GM12878 (cell line): ENCODE data around the gene NODAL. TPM values are rescaled to one million over a fixed set of nuclear protein-coding genes. Genes with fewer than 3 reads are reported as not detected.

ENCODE experiments used
- ATAC-seq: fragments of 200-7000 bp; cut with Tn5 transposase; 3 replicates; pipeline ENCODE4 v1.9.1; 2020; ENCODE audit warnings: mild to moderate bottlenecking, moderate library complexity
- BruUV-seq: library from RNA; stranded (reverse); fragments of 400-500 nt; replicated peaks from 2 replicates; lab custom pipeline; 2021; lab: Mats Ljungman, UMichigan
- CTCF ChIA-PET: fragments of 300-600 bp; sonication (Branson Sonifier 250); formaldehyde crosslinking; extraction: SDS; loops from one replicate; lab custom pipeline; 2021; ENCODE audit warnings: inconsistent platforms; lab: Yijun Ruan, JAX
- POLR2A ChIA-PET: fragments of 350-600 bp; formaldehyde crosslinking; extraction: SDS; loops from one replicate; lab custom pipeline; 2021; ENCODE audit warnings: inconsistent platforms; lab: Charles Lee
- RAD21 ChIA-PET: fragments of 300-600 bp; sonication (Branson Sonifier 250); formaldehyde crosslinking; loops from one replicate; lab custom pipeline; 2023; ENCODE audit warnings: antibody characterized with exemption; ENCODE audit not compliant: unreplicated experiment; lab: Charles Lee
- SMC1A ChIA-PET: fragments of 300-600 bp; sonication (Branson Sonifier 250); formaldehyde crosslinking; loops from one replicate; lab custom pipeline; 2023; ENCODE audit not compliant: unreplicated experiment, uncharacterized antibody; lab: Charles Lee
- DNase-seq: peaks from one replicate; pipeline ENCODE4 v3.0.0-alpha.2; 2011; ENCODE audit warnings: low read depth, low spot score
- FAIRE-seq: peaks from 3 replicates; lab custom pipeline; 2011; peaks lifted over from hg19 to GRCh38; lab: Jason Lieb, UNC
- H2AFZ ChIP-seq: 2 replicates; pipeline ENCODE4 v1.6.0; 2011; ENCODE audit warnings: low read depth, low read length, control low read depth; ENCODE audit not compliant: control insufficient read depth
- H3K27ac ChIP-seq: 2 replicates; pipeline ENCODE4 v1.5.1; 2011; ENCODE audit warnings: control low read depth; ENCODE audit not compliant: control insufficient read depth, insufficient read depth
- H3K27me3 ChIP-seq, 2 experiments: replicated peaks in 1 of 2; 2 replicates each; pipeline versions ENCODE4 v1.6.0 to v1.6.1; 2011; ENCODE audit warnings: low read length in 1 of 2; ENCODE audit not compliant: control insufficient read depth in 2 of 2, insufficient read depth in 2 of 2
- H3K36me3 ChIP-seq, 2 experiments: 2 replicates each; pipeline ENCODE4 v1.5.1; 2011; ENCODE audit warnings: low read length in 1 of 2; ENCODE audit not compliant: control insufficient read depth in 2 of 2, insufficient read depth in 2 of 2
- H3K4me1 ChIP-seq: 2 replicates; pipeline ENCODE4 v1.6.1; 2011; ENCODE audit warnings: mild to moderate bottlenecking, low read length, moderate library complexity, mixed read lengths; ENCODE audit not compliant: control insufficient read depth, insufficient read depth
- H3K4me2 ChIP-seq: 2 replicates; pipeline ENCODE4 v1.6.0; 2011; ENCODE audit warnings: control low read depth; ENCODE audit not compliant: control insufficient read depth, insufficient read depth
- H3K4me3 ChIP-seq: fragments of 200-600 bp; sonication (generic); 2 replicates; pipeline ENCODE4 v1.5.1; 2016
- H3K79me2 ChIP-seq: 2 replicates; pipeline ENCODE4 v1.6.0; 2011; ENCODE audit warnings: low read length; ENCODE audit not compliant: control insufficient read depth, insufficient read depth
- H3K9ac ChIP-seq: 2 replicates; pipeline ENCODE4 v1.8.0; 2011; ENCODE audit warnings: low read length, control low read depth, mixed read lengths; ENCODE audit not compliant: control insufficient read depth, insufficient read depth
- H3K9me3 ChIP-seq: replicated peaks from 3 replicates; pipeline ENCODE4 v1.5.1; 2011; ENCODE audit warnings: mild to moderate bottlenecking, low read length; ENCODE audit not compliant: control insufficient read depth, insufficient read depth
- H4K20me1 ChIP-seq: 2 replicates; pipeline ENCODE4 v1.6.0; 2011; ENCODE audit not compliant: control insufficient read depth, insufficient read depth
- ASH2L ChIP-seq: fragments of 300-600, 200-600 bp; sonication (generic); IDR thresholded peaks from 2 replicates; pipeline ENCODE4 v1.6.1; 2017; ENCODE audit warnings: low read depth, mild to moderate bottlenecking, borderline replicate concordance
- CHD2 ChIP-seq: IDR thresholded peaks from 2 replicates; pipeline ENCODE4 v1.6.1; 2011; ENCODE audit warnings: low read depth, low read length, improper control_type of control experiment, borderline replicate concordance
- DPF2 ChIP-seq: fragments of 450-650 bp; IDR thresholded peaks from 2 replicates; pipeline ENCODE4 v1.6.1; 2017; ENCODE audit warnings: mild to moderate bottlenecking
- GABPA ChIP-seq: IDR thresholded peaks from 2 replicates; pipeline ENCODE4 v1.6.1; 2014; ENCODE audit warnings: antibody characterized with exemption, low read depth, mild to moderate bottlenecking, inconsistent platforms
- HDAC2 ChIP-seq: fragments of 200-600 bp; sonication (generic); IDR thresholded peaks from 2 replicates; pipeline ENCODE4 v1.6.1; 2017
- LARP7 ChIP-seq: fragments of 450-650 bp; IDR thresholded peaks from 2 replicates; pipeline ENCODE4 v1.6.1; 2017; ENCODE audit warnings: mild to moderate bottlenecking
- MYB ChIP-seq: fragments of 150-350 bp; IDR thresholded peaks from 2 replicates; pipeline ENCODE4 v1.6.1; 2014; ENCODE audit warnings: mild to moderate bottlenecking, low read depth, low read length, borderline replicate concordance
- NFYB ChIP-seq: IDR thresholded peaks from 2 replicates; pipeline ENCODE4 v1.6.1; 2011; ENCODE audit warnings: low read depth, mild to moderate bottlenecking, low read length, improper control_type of control experiment, moderate library complexity; ENCODE audit not compliant: insufficient read depth
- NRF1 ChIP-seq: conservative IDR thresholded peaks from 2 replicates; pipeline ENCODE4 v1.6.1; 2011; ENCODE audit warnings: mild to moderate bottlenecking, low read depth, low read length, improper control_type of control experiment
- RB1 ChIP-seq: fragments of 450-650 bp; formaldehyde crosslinking; IDR thresholded peaks from 2 replicates; pipeline ENCODE4 v1.6.1; 2017; ENCODE audit warnings: mild to moderate bottlenecking, borderline replicate concordance
- SPI1 ChIP-seq: IDR thresholded peaks from 2 replicates; pipeline ENCODE4 v1.6.1; 2011; ENCODE audit warnings: low read depth, mild to moderate bottlenecking, low read length, moderate library complexity, borderline replicate concordance; ENCODE audit not compliant: insufficient read depth
- ZBTB4 ChIP-seq: fragments of 450-650 bp; formaldehyde crosslinking; IDR thresholded peaks from 2 replicates; pipeline ENCODE4 v1.4.0; 2022; ENCODE audit warnings: mild to moderate bottlenecking, moderate library complexity
- ZNF207 ChIP-seq: fragments of 450-650 bp; IDR thresholded peaks from 2 replicates; pipeline ENCODE4 v1.6.1; 2014; ENCODE audit warnings: antibody characterized with exemption, mild to moderate bottlenecking, borderline replicate concordance
- WGBS: methylation state at CpG from one replicate; pipeline ENCODE4 v1.1.6; 2016; ENCODE audit warnings: low lambda C conversion rate; ENCODE audit not compliant: insufficient replicate concordance, insufficient coverage; ENCODE audit errors: missing lambda C conversion rate; 5-methylcytosine and 5-hydroxymethylcytosine counted together
- in situ Hi-C: fragments of 300-500 bp; cut with MboI; formaldehyde crosslinking; loops from 9 replicates; pipeline ENCODE4 v1.14.3; 2018; ENCODE audit warnings: mixed read lengths
- intact Hi-C: fragments of 100-400 bp; cut with micrococcal nuclease; formaldehyde crosslinking; loops from one replicate; pipeline ENCODE4 v1.14.2; 2022; ENCODE audit not compliant: unreplicated experiment
- polyA plus RNA-seq, 11 experiments: library from polyadenylated mRNA; depleted of rRNA in 4 of 11; unstranded in 6 of 11; stranded (reverse) in 5 of 11; fragments of >200 nt; fragmentation: Nextera tagmentation in 4 of 11; fragmentation: Illumina TruSeq in 1 of 11; extraction: Ambion mirVana in 4 of 11; extraction: Trizol in 1 of 11; gene quantifications; 1 replicate in 1 of 11; 2 replicates in 10 of 11; pipeline versions ENCODE4 v1.2.1 to v1.2.3, GENCODE V29; 2011 to 2016; ENCODE audit warnings: inconsistent platforms in 2 of 11, missing spikeins in 2 of 11, low read depth in 1 of 11
- total RNA-seq, 4 experiments: library from RNA; depleted of rRNA in 3 of 4; stranded (reverse); fragments of >200 nt in 3 of 4; fragmentation: Illumina TruSeq in 1 of 4; extraction: Trizol in 1 of 4; gene quantifications; 2 replicates each; pipeline versions ENCODE4 v1.2.1 to v1.2.3, GENCODE V29; 2013 to 2021
- TF ChIP-seq, protein P1 (sequence below), 3 experiments: IDR thresholded peaks in 2 of 3; conservative IDR thresholded peaks in 1 of 3; 2 replicates each; pipeline ENCODE4 v1.5.1; 2011; ENCODE audit warnings: low read depth in 3 of 3, low read length in 3 of 3, mild to moderate bottlenecking in 3 of 3, control low read depth in 2 of 3, moderate library complexity in 2 of 3, inconsistent platforms in 1 of 3, mixed read lengths in 1 of 3; ENCODE audit not compliant: control insufficient read depth in 2 of 3, insufficient read depth in 1 of 3; ENCODE audit errors: extremely low read depth in 1 of 3

NODAL gene
- total and polyA plus RNA-seq, 10 of the 15 experiments (the other 5 are each of a cell fraction or from before 2014, with no cell fraction given) = not detected

DNA sequence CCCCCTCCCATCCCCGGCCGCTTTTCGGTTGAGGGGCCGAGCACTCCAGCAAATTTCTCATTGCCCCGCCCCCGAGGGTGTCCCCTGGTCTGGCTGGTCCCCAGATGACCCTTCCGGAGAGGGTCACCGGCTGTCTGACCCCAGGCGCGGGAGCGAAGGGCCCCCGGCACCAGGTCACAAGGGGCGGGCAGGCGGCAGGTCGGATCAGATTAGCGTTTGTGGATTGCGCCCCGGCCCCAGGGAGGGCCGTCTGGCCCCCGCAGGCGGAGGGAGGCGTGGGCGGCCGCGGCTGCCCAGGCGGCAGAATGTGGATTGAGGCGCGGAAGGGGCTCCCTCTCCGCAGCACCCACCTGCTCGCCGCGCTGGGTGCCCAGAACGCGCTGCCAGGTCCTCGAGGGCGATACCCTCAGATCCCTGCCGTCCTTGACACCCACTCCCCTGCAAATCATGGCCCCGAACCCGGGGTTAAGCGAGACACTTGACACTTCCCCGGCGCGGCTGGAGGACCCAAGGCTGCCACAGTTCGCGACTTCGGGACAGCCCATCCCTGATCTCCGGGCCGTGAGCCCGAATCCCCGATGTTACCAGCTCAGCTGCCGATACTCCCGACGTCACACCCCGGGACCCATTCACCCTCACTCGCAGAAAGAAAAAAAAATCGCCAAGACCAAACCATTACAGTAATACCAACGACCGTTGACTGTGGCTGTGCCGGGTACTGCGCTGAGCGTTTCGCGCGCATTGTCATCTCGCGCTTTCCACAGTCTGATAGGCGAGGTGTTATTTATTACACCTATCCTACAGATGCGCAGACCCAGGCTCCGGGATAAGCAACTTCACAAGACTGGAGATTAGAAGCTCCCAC lies 953 bp downstream of the NODAL start:
- DNase-seq = no peak
- no TSS peak for BruUV-seq
- POLR2A ChIA-PET = no interaction called here
- TF ChIP-seq HDAC2 (no peak), CHD2 (no peak), NFYB (no peak), SPI1 (no peak), LARP7 (no peak), MYB (no peak), RB1 (no peak), ZBTB4 (CRISPR knock-in tag) (no peak), ASH2L (no peak), GABPA (no peak), DPF2 (no peak), ZNF207 (no peak), NRF1 (no peak)
- TF ChIP-seq, protein P1, sequence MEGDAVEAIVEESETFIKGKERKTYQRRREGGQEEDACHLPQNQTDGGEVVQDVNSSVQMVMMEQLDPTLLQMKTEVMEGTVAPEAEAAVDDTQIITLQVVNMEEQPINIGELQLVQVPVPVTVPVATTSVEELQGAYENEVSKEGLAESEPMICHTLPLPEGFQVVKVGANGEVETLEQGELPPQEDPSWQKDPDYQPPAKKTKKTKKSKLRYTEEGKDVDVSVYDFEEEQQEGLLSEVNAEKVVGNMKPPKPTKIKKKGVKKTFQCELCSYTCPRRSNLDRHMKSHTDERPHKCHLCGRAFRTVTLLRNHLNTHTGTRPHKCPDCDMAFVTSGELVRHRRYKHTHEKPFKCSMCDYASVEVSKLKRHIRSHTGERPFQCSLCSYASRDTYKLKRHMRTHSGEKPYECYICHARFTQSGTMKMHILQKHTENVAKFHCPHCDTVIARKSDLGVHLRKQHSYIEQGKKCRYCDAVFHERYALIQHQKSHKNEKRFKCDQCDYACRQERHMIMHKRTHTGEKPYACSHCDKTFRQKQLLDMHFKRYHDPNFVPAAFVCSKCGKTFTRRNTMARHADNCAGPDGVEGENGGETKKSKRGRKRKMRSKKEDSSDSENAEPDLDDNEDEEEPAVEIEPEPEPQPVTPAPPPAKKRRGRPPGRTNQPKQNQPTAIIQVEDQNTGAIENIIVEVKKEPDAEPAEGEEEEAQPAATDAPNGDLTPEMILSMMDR (IDR thresholded peaks at IDR 0.05 in 2 of 3, conservative IDR thresholded peaks at IDR 0.05 in 1 of 3; ENCODE audit: control insufficient read depth in 2 of 3, extremely low read depth in 1 of 3, insufficient read depth in 1 of 3, low read depth in 3 of 3, low read length in 3 of 3) = no peak

More for the DNA sequence above, 953 bp downstream of the NODAL start:
- Histone ChIP-seq H3K9me3 (no peaks in the 10 kb centered on the region), H3K4me2 (no peak overlapping the region), H3K27ac (no peak overlapping the region), H2AFZ (no peak overlapping the region), H3K79me2 (no peaks in the 10 kb centered on the region), H3K36me3 (no peaks in the 10 kb centered on the region), H3K27me3 (peaks cover 13 to 18% of the 10 kb centered on the region in 2 experiments), H4K20me1 (no peaks in the 10 kb centered on the region), H3K4me1 (no peaks in the 10 kb centered on the region), H3K9ac (no peak overlapping the region), H3K4me3 (no peak overlapping the region)
- in situ Hi-C loops = no loop called here
- ChIA-PET RAD21 (no interaction called here), CTCF (no interaction called here), SMC1A (no interaction called here)
- intact Hi-C loops = no loop called here
- 34% methylated on average over 67 of the region's 69 CpGs for WGBS
- ATAC-seq (no peak), FAIRE-seq (no peak)
